ENCODE data around the gene RABGAP1L.

GRCh38 chr1:174769961-174770549 lies 610.7 kb downstream of the RABGAP1L start:
- TF ChIP-seq, protein P1, sequence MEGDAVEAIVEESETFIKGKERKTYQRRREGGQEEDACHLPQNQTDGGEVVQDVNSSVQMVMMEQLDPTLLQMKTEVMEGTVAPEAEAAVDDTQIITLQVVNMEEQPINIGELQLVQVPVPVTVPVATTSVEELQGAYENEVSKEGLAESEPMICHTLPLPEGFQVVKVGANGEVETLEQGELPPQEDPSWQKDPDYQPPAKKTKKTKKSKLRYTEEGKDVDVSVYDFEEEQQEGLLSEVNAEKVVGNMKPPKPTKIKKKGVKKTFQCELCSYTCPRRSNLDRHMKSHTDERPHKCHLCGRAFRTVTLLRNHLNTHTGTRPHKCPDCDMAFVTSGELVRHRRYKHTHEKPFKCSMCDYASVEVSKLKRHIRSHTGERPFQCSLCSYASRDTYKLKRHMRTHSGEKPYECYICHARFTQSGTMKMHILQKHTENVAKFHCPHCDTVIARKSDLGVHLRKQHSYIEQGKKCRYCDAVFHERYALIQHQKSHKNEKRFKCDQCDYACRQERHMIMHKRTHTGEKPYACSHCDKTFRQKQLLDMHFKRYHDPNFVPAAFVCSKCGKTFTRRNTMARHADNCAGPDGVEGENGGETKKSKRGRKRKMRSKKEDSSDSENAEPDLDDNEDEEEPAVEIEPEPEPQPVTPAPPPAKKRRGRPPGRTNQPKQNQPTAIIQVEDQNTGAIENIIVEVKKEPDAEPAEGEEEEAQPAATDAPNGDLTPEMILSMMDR (IDR thresholded peaks at IDR 0.05) = peak; percentile 43 to 72 (median 55)
- TF ChIP-seq POLR2A (IDR thresholded peaks at IDR 0.05) (no peak), EP300 (IDR thresholded peaks at IDR 0.05) (no peak)
